GM12878 (cell line): ENCODE data around the gene CIRBP.

ENCODE experiments used
- CTCF ChIP-seq, 3 experiments: IDR thresholded peaks in 2 of 3; conservative IDR thresholded peaks in 1 of 3; 2 replicates each; pipeline ENCODE4 v1.5.1; 2011; ENCODE audit warnings: low read depth in 3 of 3, low read length in 3 of 3, mild to moderate bottlenecking in 3 of 3, control low read depth in 2 of 3, moderate library complexity in 2 of 3, inconsistent platforms in 1 of 3, mixed read lengths in 1 of 3; ENCODE audit not compliant: control insufficient read depth in 2 of 3, insufficient read depth in 1 of 3; ENCODE audit errors: extremely low read depth in 1 of 3
- FOXK2 ChIP-seq: fragments of 450-650 bp; IDR thresholded peaks from 2 replicates; pipeline ENCODE4 v1.6.1; 2017; ENCODE audit warnings: mild to moderate bottlenecking, moderate library complexity
- FOXM1 ChIP-seq: IDR thresholded peaks from 2 replicates; pipeline ENCODE4 v1.6.1; 2012; ENCODE audit warnings: low read depth, mild to moderate bottlenecking, inconsistent platforms, low read length, moderate library complexity
- POLR2A ChIP-seq: IDR thresholded peaks from 2 replicates; pipeline ENCODE4 v1.6.1; 2011; ENCODE audit warnings: low read depth, mild to moderate bottlenecking, low read length
- SP1 ChIP-seq: IDR thresholded peaks from one replicate; pipeline ENCODE4 v1.6.1; 2011; ENCODE audit warnings: low read depth, low read length
- TAF1 ChIP-seq: IDR thresholded peaks from 2 replicates; pipeline ENCODE4 v1.6.1; 2011; ENCODE audit warnings: mild to moderate bottlenecking, low read depth, low read length, borderline replicate concordance
- USF2 ChIP-seq: IDR thresholded peaks from 2 replicates; pipeline ENCODE4 v1.6.1; 2011; ENCODE audit warnings: low read depth, low read length, improper control_type of control experiment, borderline replicate concordance

DNA sequence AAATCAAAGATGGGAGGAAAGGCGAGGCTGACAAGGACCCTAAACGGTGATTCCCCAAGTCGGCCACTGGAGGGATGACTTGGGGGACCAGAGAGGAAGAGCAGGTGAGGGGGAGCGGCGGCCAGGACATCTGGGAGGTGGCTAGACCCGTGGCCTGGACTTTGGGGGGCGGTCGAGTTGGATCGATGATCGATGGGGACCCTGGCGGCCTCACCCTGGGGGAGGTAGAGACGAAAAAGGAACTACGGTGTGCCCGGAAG lies 7.7 kb upstream of the CIRBP start:
- TF ChIP-seq USF2 (no peak), FOXM1 (no peak), SP1 (no peak), FOXK2 (no peak), CTCF (IDR thresholded peaks at IDR 0.05 in 2 of 3, conservative IDR thresholded peaks at IDR 0.05 in 1 of 3; ENCODE audit: control insufficient read depth in 2 of 3, extremely low read depth in 1 of 3, insufficient read depth in 1 of 3, low read depth in 3 of 3, low read length in 3 of 3) (peak in 1 of 3 experiments; percentile 21; a peak in 1 of 6 replicates), POLR2A (no peak; the same call in 1 of the 2 replicates), TAF1 (no peak)
